ENCODE measurements around the gene CDH12.
"Not testable (repeated sequence)": the region's sequence is repeated elsewhere in the genome, so short reads cannot be mapped to it uniquely, and the experiment has no call there.

The CDH12 gene

DNA sequence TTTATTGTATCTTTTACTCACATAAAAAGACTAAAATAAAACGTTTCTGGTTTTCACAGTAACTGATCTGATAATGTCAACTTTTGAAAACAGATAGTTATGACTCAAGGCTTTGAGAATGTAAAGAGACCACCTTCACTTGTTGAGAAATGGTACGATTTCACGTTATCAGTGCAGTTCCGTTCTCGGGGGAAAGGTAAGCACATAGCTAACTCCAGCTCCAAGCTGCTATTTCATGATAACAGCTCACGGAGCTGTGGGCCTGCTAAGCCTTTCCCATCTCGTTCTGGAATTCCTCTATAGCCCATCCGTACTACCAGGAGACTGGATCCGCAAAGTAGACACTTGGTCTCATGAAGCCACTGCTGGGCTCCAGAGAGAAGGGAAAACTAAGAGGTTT is 701.3 kb downstream of the CDH12 start:
- not testable (repeated sequence) for DNase-seq (ENCODE audit: low spot score)

- DNase-seq (ENCODE audit: low spot score) = not testable (repeated sequence)
Measured at GRCh38 chr5:22140418-22140817, 712.7 kb downstream of the CDH12 start.

DNA sequence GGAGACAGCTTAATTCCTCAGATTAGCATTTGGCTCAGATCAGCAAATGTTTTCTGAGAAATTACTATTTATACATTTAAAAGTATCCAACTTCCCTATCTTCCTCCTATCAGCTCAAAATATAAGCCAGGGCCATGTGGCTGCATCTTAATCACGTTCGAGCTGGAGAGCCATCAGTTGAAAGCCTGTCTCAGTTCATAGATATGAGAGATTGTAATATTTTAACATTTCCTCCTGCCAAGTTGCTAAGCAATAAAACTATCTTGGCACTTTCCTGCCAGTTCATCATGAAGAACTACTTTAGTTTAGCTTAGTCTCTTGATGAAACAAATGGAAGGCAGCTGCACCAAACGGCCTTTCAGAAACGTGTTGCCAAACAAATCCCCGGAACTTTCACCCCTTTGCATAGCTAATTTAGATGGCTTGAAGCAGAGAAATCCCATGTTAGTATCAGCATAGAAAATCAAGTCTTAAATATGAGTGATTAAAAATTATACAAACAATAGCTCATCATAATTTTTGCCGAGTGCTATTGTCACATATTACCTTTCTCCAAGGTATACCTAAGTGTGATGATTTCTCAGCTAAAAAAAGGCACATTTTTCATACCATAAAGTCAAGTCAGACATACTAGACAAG is 713.4 kb downstream of the CDH12 start:
- not testable (repeated sequence) for DNase-seq (ENCODE audit: low spot score)

- DNase-seq (ENCODE audit: low spot score) = no peak
Measured at GRCh38 chr5:22111320-22111719, 741.8 kb downstream of the CDH12 start.

GRCh38 chr5:22109315-22109714 is 743.8 kb downstream of the CDH12 start:
- no peak for DNase-seq (ENCODE audit: low spot score)

DNA sequence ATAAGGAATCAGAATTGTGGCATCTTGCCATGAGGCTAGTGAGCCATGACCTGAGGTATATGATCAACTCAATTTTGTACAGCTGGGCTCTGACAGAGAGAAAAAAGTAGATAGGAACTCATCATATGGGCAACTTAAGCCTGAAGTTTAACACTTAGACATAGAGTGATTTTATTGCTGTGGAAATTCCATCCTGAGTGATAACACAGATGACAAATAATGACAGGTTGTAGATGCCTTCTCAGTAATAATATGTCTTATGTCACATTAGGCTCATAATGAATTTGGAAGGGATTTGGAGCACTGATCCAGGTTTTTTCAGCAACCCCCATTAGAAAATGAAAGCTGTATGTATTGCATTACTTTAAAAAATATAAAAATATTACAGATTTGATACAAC is 744.6 kb downstream of the CDH12 start:
- DNase-seq (ENCODE audit: low spot score) = no peak

GRCh38 chr5:22102823-22103359 is 750.3 kb downstream of the CDH12 start:
- DNase-seq (ENCODE audit: low spot score) = no peak

DNA sequence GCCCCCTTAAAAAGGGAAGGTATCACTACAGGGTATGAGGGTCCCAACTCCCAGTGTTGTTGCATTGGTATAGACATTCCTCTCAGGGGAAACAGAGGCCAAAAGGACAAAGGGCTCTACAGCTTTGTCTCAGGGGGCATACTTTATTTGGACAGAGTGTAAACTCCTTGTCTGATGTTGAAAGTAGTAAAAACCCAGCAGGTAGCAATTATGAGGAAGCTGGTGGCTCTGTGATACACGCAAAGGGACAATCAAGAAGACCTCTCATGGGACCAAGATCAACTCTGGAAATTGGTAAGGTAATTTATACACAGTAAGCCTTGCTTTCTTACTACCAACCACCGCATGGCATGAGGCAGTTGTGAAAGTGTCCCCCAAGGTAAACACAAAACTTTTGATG is 764.6 kb downstream of the CDH12 start:
- no peak for DNase-seq (ENCODE audit: low spot score)

DNA sequence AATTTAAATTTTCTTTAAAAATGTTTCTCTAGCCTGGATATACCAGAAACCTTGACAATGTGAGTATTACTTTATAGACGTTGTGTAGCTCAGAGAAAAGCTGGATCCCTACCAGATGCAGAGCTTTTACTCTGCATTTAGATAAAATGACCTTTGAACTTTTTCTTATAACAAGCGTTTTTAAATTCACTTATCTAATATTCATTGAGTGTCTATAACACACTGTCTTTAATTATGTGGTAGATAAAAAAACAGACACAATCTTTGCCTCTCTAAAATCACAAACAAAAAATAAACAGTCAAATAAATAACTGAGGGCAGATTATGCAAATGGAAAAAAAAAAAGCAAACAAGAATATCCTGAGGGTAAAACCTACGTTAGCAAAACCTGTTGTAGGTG is 773.6 kb downstream of the CDH12 start:
- no peak for DNase-seq (ENCODE audit: low spot score)

DNA sequence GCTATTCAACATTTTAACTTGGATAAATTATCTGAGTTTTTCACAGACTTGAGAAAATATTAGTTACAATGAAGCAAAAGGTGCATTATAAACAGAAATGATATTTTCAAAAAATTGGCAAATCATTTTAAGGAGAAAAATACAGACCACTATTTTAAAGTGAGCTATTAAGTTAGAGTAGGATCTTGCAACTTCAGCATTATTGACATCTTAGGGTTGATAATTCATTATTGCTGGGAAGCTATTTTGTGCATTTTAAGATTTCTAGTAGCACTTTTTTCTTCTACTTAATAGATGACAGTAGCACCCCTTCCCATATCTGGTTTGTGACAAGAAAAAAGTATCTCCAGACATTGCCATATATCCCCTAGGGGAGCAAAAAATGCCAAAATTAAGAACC is 774.1 kb downstream of the CDH12 start:
- no peak for DNase-seq (ENCODE audit: low spot score)

DNA sequence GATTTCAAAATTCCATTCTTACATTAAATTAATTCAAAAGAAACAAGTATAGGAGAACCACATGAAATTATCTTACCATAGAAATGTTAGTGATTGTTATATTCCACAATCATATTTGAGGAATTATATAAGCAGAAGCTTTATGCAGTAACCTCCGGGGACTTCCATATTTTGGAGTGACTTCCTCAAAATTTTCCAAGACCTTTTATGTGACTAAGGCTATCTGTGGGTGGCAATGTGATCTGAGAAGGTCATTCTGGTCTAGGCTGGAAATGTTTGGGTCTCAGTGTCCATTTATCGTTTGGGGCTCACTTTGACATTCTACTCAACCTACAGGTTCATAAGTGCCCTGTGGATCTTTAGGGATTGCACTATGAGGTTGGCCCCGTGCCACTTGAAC is 776.6 kb downstream of the CDH12 start:
- DNase-seq (ENCODE audit: low spot score) = no peak

GRCh38 chr5:22070186-22070728 is 782.9 kb downstream of the CDH12 start:
- DNase-seq (ENCODE audit: low spot score) = no peak

DNA sequence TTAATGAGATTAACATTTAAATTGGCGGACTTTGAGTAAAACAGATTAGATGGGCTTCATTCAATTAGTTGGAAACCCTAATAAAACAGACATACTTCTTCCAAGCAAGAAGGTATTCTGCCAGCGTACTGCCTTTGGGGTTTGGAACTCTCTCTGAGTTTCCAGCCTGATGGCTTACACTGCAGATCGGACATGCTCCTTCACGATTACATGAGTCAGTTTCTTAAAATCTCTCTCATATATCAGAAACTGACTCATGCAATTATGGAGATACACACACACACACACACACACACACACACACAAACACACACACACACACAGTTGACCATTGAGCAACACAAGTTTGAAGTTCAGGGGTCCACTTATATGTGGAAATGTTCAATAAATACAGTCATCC is 789.4 kb downstream of the CDH12 start:
- no peak for DNase-seq (ENCODE audit: low spot score)

- no peak for DNase-seq (ENCODE audit: low spot score)
Measured at GRCh38 chr5:22058620-22059019, 794.5 kb downstream of the CDH12 start.

- DNase-seq (ENCODE audit: low spot score) = no peak
Measured at GRCh38 chr5:22057012-22057411, 796.1 kb downstream of the CDH12 start.

DNA sequence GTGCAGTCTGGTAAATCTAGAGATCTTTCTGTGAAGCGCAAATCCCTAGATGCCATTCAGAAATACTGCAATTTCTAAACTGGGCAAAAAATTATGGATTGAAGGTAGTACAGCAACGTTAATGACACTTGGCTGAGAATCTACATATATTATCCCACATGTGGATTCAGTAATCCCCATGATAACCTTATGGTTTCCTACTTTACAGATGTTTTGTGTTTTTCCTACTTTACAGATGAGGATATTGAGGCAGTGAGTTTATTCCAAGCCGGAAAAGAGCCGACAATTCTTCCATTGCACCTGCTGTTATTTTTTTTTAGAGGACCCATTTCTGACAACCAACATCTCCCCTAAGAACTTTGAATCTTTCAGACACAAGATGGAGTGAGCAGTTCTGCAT is 796.5 kb downstream of the CDH12 start:
- no peak for DNase-seq (ENCODE audit: low spot score)

DNA sequence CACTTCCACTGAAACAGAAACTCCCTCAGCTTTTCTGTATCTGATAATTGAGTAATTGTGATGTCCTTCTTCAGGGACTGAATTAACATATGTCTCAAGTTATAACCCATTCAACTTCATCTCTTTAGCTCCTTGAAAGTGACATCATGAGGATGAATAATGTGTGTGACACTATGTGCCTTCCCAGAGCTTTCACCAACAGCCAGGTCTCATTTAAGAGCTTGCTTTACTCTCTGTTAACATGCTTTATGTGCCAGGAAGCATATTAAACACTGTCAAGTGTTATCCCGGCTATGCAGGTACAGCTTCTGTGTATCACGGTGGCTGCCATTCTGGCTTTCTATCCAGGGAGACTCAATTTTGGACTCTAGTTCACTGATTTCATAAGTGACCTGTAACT is 799.9 kb downstream of the CDH12 start:
- DNase-seq (ENCODE audit: low spot score) = no peak

DNA sequence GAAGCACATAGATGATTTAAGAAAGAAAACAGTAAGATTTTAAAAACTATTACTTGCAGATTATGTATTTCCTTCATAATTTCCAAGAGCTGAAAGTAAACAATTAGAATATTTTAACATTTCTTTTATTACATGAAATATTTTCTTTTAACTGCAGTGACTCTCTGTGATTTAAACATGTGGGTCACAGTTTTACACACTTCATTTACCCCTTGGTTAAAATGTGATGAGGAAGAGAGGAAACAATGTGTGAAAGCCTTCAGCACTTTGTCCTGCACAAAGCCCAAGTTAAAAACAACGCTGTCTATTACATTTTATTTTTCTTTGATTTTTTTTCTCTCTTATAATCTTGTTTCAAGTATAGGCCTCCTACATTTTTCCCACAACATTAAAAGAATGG is 801.3 kb downstream of the CDH12 start:
- no peak for DNase-seq (ENCODE audit: low spot score)

GRCh38 chr5:22050931-22051330 is 802.2 kb downstream of the CDH12 start:
- no peak for DNase-seq (ENCODE audit: low spot score)

GRCh38 chr5:22044229-22044628 is 808.9 kb downstream of the CDH12 start:
- DNase-seq (ENCODE audit: low spot score) = no peak

DNA sequence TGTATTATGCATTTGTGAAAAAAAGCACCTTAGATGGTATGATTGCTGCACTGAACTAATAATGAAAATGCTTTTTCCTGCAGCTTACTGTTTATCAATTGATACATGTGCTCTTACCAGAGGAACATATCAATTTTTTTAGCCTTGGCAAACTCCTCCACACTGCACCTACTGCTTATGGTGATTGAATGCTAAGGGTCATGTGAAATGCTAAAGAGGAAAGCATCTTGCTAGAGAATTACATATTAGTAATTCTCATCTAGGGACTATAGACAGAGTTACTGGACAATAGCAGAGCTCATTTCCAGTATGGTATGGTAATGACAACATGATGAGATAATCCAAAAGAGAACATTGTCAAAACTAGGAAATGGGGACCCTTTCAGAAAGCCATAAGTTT is 817.1 kb downstream of the CDH12 start:
- DNase-seq (ENCODE audit: low spot score) = no peak

DNA sequence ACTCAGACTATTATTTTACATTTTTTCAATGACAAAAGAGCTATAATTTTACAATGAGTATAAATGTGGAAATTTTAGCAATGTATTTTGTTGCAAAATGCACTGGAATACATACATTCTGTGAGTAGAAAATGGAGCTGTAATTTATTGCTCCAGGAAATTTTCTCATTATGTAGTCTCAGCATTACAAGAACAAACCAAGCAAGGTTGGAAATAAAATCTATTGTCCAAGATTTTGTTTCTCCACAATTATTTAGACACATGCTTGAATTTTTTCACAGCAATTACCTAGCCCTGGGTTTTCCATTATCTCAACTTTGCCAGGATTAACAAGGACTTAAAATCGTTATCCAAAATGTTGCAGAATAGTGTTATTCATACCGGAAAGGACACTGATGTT is 820.1 kb downstream of the CDH12 start:
- DNase-seq (ENCODE audit: low spot score) = no peak

- no peak for DNase-seq (ENCODE audit: low spot score)
Measured at GRCh38 chr5:22023784-22024183, 829.4 kb downstream of the CDH12 start.

DNA sequence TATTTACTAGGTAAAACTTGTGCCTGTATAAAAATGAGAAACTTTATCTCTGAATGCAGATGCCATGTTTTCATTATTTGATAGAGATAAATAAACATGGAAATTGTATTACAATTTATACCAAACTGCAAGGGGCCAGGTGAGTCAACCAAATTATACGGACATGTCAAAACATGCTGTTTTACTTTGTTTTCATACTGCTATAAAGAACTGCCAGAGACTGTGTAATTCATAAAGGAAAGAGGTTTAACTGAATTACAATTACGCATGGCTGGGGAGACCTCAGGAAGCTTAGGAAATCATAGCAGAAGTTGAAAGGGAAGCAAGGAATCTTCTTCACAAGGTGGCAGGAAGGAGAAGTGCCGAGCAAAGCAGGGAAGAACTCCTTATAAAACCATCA is 840.3 kb downstream of the CDH12 start:
- DNase-seq (ENCODE audit: low spot score) = not testable (repeated sequence)

Data from CD4-positive, alpha-beta T cell treated with Interleukin-6 at 100 ng/mL for 8 hours (primary cell).